Stimulated activated CD4-positive, alpha-beta T cell treated with anti-CD3 and anti-CD28 coated beads, Interleukin-1b, Interleukin-23, amount 100 ng/mL, for 4 hours (primary cell): Measurements from ENCODE around the gene RAB36.

Experiments
- DNase-seq, 2 donors: peaks; one replicate each; pipeline ENCODE4 v3.0.0-alpha.2; 2020; ENCODE audit warnings: low read depth in 2 of 2

The RAB36 gene

GRCh38 chr22:23182309-23183060 lies 37.2 kb downstream of the RAB36 start:
- peak; percentile 37 to 47 for DNase-seq

GRCh38 chr22:23183061-23183698 lies 37.9 kb downstream of the RAB36 start:
- no peak for DNase-seq

GRCh38 chr22:23184100-23184763 lies 39.0 kb downstream of the RAB36 start:
- DNase-seq = no peak

GRCh38 chr22:23184764-23185113 lies 39.5 kb downstream of the RAB36 start:
- no peak for DNase-seq

GRCh38 chr22:23187211-23187610 lies 41.9 kb downstream of the RAB36 start:
- no peak for DNase-seq

- DNase-seq = no peak
Observed at GRCh38 chr22:23187871-23188700, 42.8 kb downstream of the RAB36 start.

- no peak for DNase-seq
Observed at GRCh38 chr22:23190526-23190925, 45.2 kb downstream of the RAB36 start.

GRCh38 chr22:23192133-23192532 lies 46.9 kb downstream of the RAB36 start:
- DNase-seq = no peak

GRCh38 chr22:23192558-23192957 lies 47.3 kb downstream of the RAB36 start:
- no peak for DNase-seq

- no peak for DNase-seq
Observed at GRCh38 chr22:23193196-23193827, 48.0 kb downstream of the RAB36 start.

- no peak for DNase-seq
Observed at GRCh38 chr22:23193882-23194281, 48.6 kb downstream of the RAB36 start.

- DNase-seq = no peak
Observed at GRCh38 chr22:23196165-23196564, 50.9 kb downstream of the RAB36 start.

GRCh38 chr22:23197836-23198235 lies 52.6 kb downstream of the RAB36 start:
- DNase-seq = no peak

- no peak for DNase-seq
Observed at GRCh38 chr22:23199159-23199558, 53.9 kb downstream of the RAB36 start.

- no peak for DNase-seq
Observed at GRCh38 chr22:23200898-23201297, 55.6 kb downstream of the RAB36 start.

- DNase-seq = no peak
Observed at GRCh38 chr22:23202812-23203451, 57.7 kb downstream of the RAB36 start.

- DNase-seq = no peak
Observed at GRCh38 chr22:23203452-23204124, 58.3 kb downstream of the RAB36 start.

GRCh38 chr22:23204125-23204488 lies 58.8 kb downstream of the RAB36 start:
- no peak for DNase-seq

GRCh38 chr22:23204541-23205157 lies 59.4 kb downstream of the RAB36 start:
- no peak for DNase-seq

GRCh38 chr22:23205339-23206049 lies 60.2 kb downstream of the RAB36 start:
- DNase-seq = no peak
